Gastrocnemius medialis (tissue), 4 donors: ENCODE measurements around the gene MEIOB.

ENCODE experiments used
- CTCF ChIP-seq, 5 experiments: fragments of 450-650 bp in 3 of 5; fragments of 200-600 bp in 2 of 5; sonication (generic) in 2 of 5; IDR thresholded peaks in 4 of 5; conservative IDR thresholded peaks in 1 of 5; 1 replicate in 4 of 5; 2 replicates in 1 of 5; pipeline ENCODE4 v1.5.1; 2016 to 2019; ENCODE audit warnings: antibody characterized with exemption in 5 of 5, mild to moderate bottlenecking in 3 of 5, moderate library complexity in 3 of 5
- POLR2A ChIP-seq, 2 donors: fragments of 450-650 bp; IDR thresholded peaks; one replicate each; pipeline ENCODE4 v1.6.1; 2017; ENCODE audit warnings: antibody characterized with exemption in 2 of 2, mild to moderate bottlenecking in 2 of 2, moderate library complexity in 2 of 2

- TF ChIP-seq CTCF (IDR thresholded peaks at IDR 0.05 in 4 of 5, conservative IDR thresholded peaks at IDR 0.05 in 1 of 5) (no peak), POLR2A (IDR thresholded peaks at IDR 0.05) (no peak)
Measured at GRCh38 chr16:1877804-1878203, 5.8 kb upstream of the MEIOB start.
